Spleen (tissue), 11 donors: ENCODE data around the gene NR5A1. TPM values are rescaled to one million over a fixed set of nuclear protein-coding genes. Genes with fewer than 3 reads are reported as not detected.
A peak's percentile ranks its signal among the peaks of the same experiment; 100 is the strongest.

Source experiments
- DNase-seq: peaks from one replicate; pipeline ENCODE4 v3.0.0-alpha.2; 2020
- H3K27ac ChIP-seq, 8 donors: fragments of 200-600 bp; sonication (generic) in 7 of 8; 1 replicate in 4 of 8; 2 replicates in 4 of 8; pipeline versions ENCODE4 v1.5.0 to v1.8.0; 2016 to 2021; ENCODE audit warnings: inconsistent platforms in 4 of 8, mild to moderate bottlenecking in 4 of 8, moderate library complexity in 1 of 8
- H3K27me3 ChIP-seq, 7 donors: fragments of 200-600 bp; sonication (generic) in 6 of 7; replicated peaks in 1 of 7; 1 replicate in 4 of 7; 2 replicates in 3 of 7; pipeline versions ENCODE4 v1.5.0 to v1.8.0; 2016 to 2021; ENCODE audit warnings: inconsistent platforms in 3 of 7, mild to moderate bottlenecking in 1 of 7
- H3K36me3 ChIP-seq, 6 donors: fragments of 200-600 bp; sonication (generic) in 5 of 6; 1 replicate in 4 of 6; 2 replicates in 2 of 6; pipeline versions ENCODE4 v1.5.0 to v1.8.0; 2016 to 2021; ENCODE audit warnings: inconsistent platforms in 2 of 6
- H3K4me1 ChIP-seq, 6 donors: fragments of 200-600 bp; sonication (generic) in 5 of 6; 1 replicate in 3 of 6; 2 replicates in 3 of 6; pipeline versions ENCODE4 v1.5.0 to v1.8.0; 2016 to 2021; ENCODE audit warnings: inconsistent platforms in 3 of 6
- H3K4me3 ChIP-seq, 8 donors: fragments of 200-600 bp; sonication (generic) in 7 of 8; 1 replicate in 4 of 8; 2 replicates in 4 of 8; pipeline versions ENCODE4 v1.5.0 to v1.8.0; 2016 to 2021; ENCODE audit warnings: inconsistent platforms in 4 of 8, mild to moderate bottlenecking in 4 of 8, moderate library complexity in 2 of 8
- H3K9me3 ChIP-seq, 8 donors: fragments of 200-600 bp; sonication (generic) in 7 of 8; 1 replicate in 4 of 8; 2 replicates in 4 of 8; pipeline versions ENCODE4 v1.5.0 to v1.8.0; 2016 to 2021; ENCODE audit warnings: inconsistent platforms in 4 of 8
- POLR2A ChIP-seq, 3 donors: fragments of 450-650 bp; IDR thresholded peaks; one replicate each; pipeline ENCODE4 v1.5.1; 2017; ENCODE audit warnings: antibody characterized with exemption in 3 of 3, mild to moderate bottlenecking in 1 of 3
- POLR2AphosphoS5 ChIP-seq, 3 donors: sonication (generic); formaldehyde crosslinking; IDR thresholded peaks; one replicate each; pipeline ENCODE4 v1.5.1; 2017; ENCODE audit warnings: antibody characterized with exemption in 3 of 3
- WGBS, 5 donors: extraction: QIAGEN DNeasy Blood & Tissue Kit in 3 of 5; methylation state at CpG; one replicate each; pipeline versions ENCODE4 v1.1.5 to v1.1.7; 2013 to 2018; 5-methylcytosine and 5-hydroxymethylcytosine counted together
- intact Hi-C: fragments of 100-400 bp; cut with DNase I; formaldehyde crosslinking; loops from one replicate; pipeline ENCODE4 v1.15.0; 2023; ENCODE audit warnings: low total_unique reads
- polyA plus RNA-seq, 3 donors: library from polyadenylated mRNA; stranded (reverse); fragments of 200-250 nt; gene quantifications; one replicate each; pipeline ENCODE4 v1.2.1, GENCODE V29; 2013
- total RNA-seq, 7 donors: library from RNA; depleted of rRNA in 3 of 7; stranded (reverse); fragments of >200 nt in 3 of 7; fragmentation: NEBNext Ultra II Directional in 4 of 7; extraction: Animal tissue kit (Norgen Biotek cat#: 25700) in 4 of 7; gene quantifications; one replicate each; pipeline versions ENCODE4 v1.1.0 to v1.2.1, GENCODE V29; 2016 to 2021
- TF ChIP-seq, protein P1 (sequence below), 11 experiments: fragments of 200-600 bp in 7 of 11; fragments of 450-650 bp in 4 of 11; sonication (generic) in 4 of 11; IDR thresholded peaks in 8 of 11; conservative IDR thresholded peaks in 3 of 11; 1 replicate in 7 of 11; 2 replicates in 4 of 11; pipeline versions ENCODE4 v1.4.0 to v1.8.0; 2016 to 2021; ENCODE audit warnings: antibody characterized with exemption in 11 of 11, inconsistent platforms in 4 of 11, mild to moderate bottlenecking in 1 of 11
- donor health status: healthy with polysubstance abuse.
- donor health status: DM: no; HTN: no; CAD: no; lungs with moderate emphysema.
- donor health status: DM: no; HTN: no; CAD: no.
- donor health status: Bipolar disorder and iron deficiency.
- donor health status: healthy.
- donor health status: DM: no; HTN: no; CAD: no.
- donor health status: DM: yes; HTN: yes; CAD: no.

NR5A1 gene
- total and polyA plus RNA-seq, 10 donors, result 46.5 to 378 (median 193) TPM

DNA sequence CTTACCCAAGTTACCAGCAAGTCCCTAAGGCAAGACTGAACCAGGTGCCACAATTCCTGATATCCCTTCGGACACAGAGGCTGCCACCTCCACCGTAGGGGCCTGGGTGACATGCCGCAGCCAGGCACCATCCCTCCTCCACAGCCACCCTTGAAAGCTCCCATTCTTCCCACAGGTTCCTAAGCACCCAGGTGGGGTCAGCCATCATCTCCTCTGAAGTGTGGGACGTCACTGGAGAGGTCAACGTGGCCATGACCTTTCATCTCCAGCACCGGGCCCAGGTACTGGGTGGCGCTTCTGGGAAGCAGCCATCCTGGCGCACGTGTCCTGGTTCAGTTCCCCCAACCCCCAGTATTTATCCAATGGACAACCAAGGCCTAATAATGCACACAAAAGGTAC lies 48.8 kb downstream of the NR5A1 start:
- 77 to 93% (median 86%) methylated on average over 7 to 9 of the region's 9 CpGs for WGBS, 5 donors
- peaks cover 0 to 5% (median 2%) of the 10 kb centered on the region in 6 donors for H3K4me1 ChIP-seq
- no peak overlapping the region for H3K4me3 ChIP-seq
- H3K27ac ChIP-seq, result no peak overlapping the region
- intact Hi-C loops, result no loop called here
- no peak for TF ChIP-seq POLR2AphosphoS5 (IDR thresholded peaks at IDR 0.05)
- no peak for TF ChIP-seq POLR2A (IDR thresholded peaks at IDR 0.05)
- TF ChIP-seq, protein P1, sequence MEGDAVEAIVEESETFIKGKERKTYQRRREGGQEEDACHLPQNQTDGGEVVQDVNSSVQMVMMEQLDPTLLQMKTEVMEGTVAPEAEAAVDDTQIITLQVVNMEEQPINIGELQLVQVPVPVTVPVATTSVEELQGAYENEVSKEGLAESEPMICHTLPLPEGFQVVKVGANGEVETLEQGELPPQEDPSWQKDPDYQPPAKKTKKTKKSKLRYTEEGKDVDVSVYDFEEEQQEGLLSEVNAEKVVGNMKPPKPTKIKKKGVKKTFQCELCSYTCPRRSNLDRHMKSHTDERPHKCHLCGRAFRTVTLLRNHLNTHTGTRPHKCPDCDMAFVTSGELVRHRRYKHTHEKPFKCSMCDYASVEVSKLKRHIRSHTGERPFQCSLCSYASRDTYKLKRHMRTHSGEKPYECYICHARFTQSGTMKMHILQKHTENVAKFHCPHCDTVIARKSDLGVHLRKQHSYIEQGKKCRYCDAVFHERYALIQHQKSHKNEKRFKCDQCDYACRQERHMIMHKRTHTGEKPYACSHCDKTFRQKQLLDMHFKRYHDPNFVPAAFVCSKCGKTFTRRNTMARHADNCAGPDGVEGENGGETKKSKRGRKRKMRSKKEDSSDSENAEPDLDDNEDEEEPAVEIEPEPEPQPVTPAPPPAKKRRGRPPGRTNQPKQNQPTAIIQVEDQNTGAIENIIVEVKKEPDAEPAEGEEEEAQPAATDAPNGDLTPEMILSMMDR (IDR thresholded peaks at IDR 0.05 in 8 of 11, conservative IDR thresholded peaks at IDR 0.05 in 3 of 11), result no peak
- H3K9me3 ChIP-seq, result peaks cover 0 to 11% (median 0%) of the 10 kb centered on the region in 8 donors
- peaks cover 0 to 18% (median 9%) of the 10 kb centered on the region in 7 donors for H3K27me3 ChIP-seq
- DNase-seq, result peak; percentile 25
- no peaks in the 10 kb centered on the region for H3K36me3 ChIP-seq

DNA sequence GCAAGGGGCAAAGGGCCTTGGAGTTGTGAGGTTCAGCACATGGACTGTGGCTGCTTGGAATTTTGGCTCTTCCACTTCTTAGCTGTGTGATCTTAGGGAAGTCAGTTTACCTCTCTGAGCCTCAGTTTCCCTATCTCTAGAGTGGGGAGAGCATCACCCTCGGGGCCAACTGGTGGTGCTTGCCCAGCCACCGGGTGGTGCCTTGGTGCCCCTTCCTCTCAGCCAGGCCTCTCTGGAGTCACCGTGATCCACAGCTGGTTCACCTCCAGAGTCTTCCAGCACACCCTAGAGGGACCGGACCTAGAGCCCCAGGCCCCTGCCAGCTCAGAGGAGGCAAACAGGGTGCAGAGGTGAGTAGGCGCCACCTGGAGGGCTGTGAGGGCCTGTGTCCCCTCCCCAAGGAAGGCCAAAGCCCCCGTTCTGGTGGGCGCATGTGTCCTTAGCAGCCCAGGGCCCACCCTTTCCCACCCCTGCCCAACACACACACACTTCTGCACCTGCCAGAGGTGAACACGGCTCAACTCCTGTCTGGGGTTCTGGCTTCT lies 49.2 kb downstream of the NR5A1 start:
- Histone ChIP-seq H3K27ac (no peak overlapping the region), H3K9me3 (peaks cover 0 to 7% (median 0%) of the 10 kb centered on the region in 8 donors), H3K27me3 (peaks cover 0 to 22% (median 14%) of the 10 kb centered on the region in 7 donors), H3K36me3 (no peaks in the 10 kb centered on the region), H3K4me3 (no peak overlapping the region), H3K4me1 (peaks cover 0 to 10% (median 4%) of the 10 kb centered on the region in 6 donors)
- DNase-seq, result peak; percentile 51
- TF ChIP-seq POLR2A (IDR thresholded peaks at IDR 0.05) (no peak), POLR2AphosphoS5 (IDR thresholded peaks at IDR 0.05) (no peak)
- TF ChIP-seq, protein P1 (IDR thresholded peaks at IDR 0.05 in 8 of 11, conservative IDR thresholded peaks at IDR 0.05 in 3 of 11), result no peak
- intact Hi-C loops, result no loop called here
- 81 to 94% (median 84%) methylated on average over 6 to 8 of the region's 8 CpGs; no CpG with 5 or more reads in 1 of the 5 donors for WGBS, 5 donors

DNA sequence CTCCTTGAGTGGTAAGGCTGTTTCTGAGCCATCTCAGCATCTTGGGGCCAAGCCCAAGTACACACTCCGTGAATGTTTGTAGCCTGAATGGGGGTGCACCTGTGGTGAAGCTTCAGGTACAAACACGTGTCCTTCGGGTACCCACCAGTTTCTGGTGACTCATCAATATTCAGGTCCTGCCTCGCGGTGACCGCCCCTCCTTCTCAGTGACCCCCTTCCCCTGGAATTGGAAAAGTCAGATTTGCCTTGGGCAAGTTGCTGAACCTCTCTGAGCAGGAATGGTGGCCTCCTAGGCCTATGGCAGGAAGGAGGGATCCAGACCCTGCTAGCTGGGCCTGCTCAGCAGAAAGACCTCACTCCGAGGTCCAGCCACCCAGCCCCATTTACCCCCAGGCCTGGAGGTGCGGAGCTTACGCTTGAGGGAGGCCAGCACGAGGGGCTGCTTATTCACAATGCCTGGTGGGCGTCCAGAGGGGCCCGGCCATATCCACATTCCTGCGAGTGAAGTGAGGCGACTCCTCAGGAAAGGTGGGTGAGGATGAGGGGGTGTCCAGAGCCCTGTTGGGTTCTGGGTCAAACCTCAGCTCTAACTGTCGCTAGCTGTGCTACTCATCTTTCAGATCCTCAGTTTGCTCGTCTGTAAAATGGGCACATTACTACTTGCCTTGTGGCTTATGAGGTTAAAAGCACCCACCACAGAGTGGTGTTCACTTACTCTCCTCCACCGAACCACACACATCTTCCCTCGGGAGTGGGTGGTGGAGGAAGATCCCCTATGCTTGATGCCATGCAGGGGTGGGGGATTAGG lies 49.9 kb downstream of the NR5A1 start:
- WGBS, 5 donors, result 80 to 91% (median 85%) methylated on average over 10 to 18 of the region's 18 CpGs
- Histone ChIP-seq H3K36me3 (no peaks in the 10 kb centered on the region), H3K27me3 (peaks cover 0 to 29% (median 21%) of the 10 kb centered on the region in 7 donors), H3K4me1 (peaks cover 0 to 17% (median 4%) of the 10 kb centered on the region in 6 donors), H3K9me3 (peaks cover 0 to 7% (median 0%) of the 10 kb centered on the region in 8 donors), H3K27ac (no peak overlapping the region), H3K4me3 (no peak overlapping the region)
- peak; percentile 39 for DNase-seq
- TF ChIP-seq POLR2AphosphoS5 (IDR thresholded peaks at IDR 0.05) (no peak), POLR2A (IDR thresholded peaks at IDR 0.05) (no peak)
- TF ChIP-seq, protein P1 (IDR thresholded peaks at IDR 0.05 in 8 of 11, conservative IDR thresholded peaks at IDR 0.05 in 3 of 11), result no peak
- intact Hi-C loops, result no loop called here
